ENCODE measurements around the gene UBE3D.

- TF ChIP-seq CTCF (IDR thresholded peaks at IDR 0.05) (no peak), POLR2A (IDR thresholded peaks at IDR 0.05) (no peak)
These were observed 75.8 kb downstream of the UBE3D start for GRCh38 chr6:82989736-82990290.
